Right atrium auricular region (tissue), 2 donors: Measurements from ENCODE around the gene STARD10. TPM values are rescaled to one million over a fixed set of nuclear protein-coding genes. Genes with fewer than 3 reads are reported as not detected.
A peak's percentile ranks its signal among the peaks of the same experiment; 100 is the strongest.

Source experiments
- DNase-seq: peaks from one replicate; pipeline ENCODE4 v3.0.0-alpha.2; 2019; ENCODE audit warnings: low spot score
- H3K27ac ChIP-seq, 2 donors: fragments of 200-600 bp; sonication (generic); 1 replicate in 1 of 2; 2 replicates in 1 of 2; pipeline ENCODE4 v1.5.1; 2016 to 2019
- H3K27me3 ChIP-seq, 2 donors: fragments of 200-600 bp; sonication (generic); one replicate each; pipeline versions ENCODE4 v1.5.1 to v1.6.0; 2017 to 2019
- H3K36me3 ChIP-seq: fragments of 200-600 bp; sonication (generic); one replicate; pipeline ENCODE4 v1.5.1; 2016
- H3K4me1 ChIP-seq, 2 donors: fragments of 200-600 bp; sonication (generic); one replicate each; pipeline versions ENCODE4 v1.5.1 to v1.6.0; 2017 to 2019
- H3K4me3 ChIP-seq, 2 donors: fragments of 200-600 bp; sonication (generic); 1 replicate in 1 of 2; 2 replicates in 1 of 2; pipeline ENCODE4 v1.5.1; 2017 to 2019; ENCODE audit warnings: mild to moderate bottlenecking in 1 of 2, moderate library complexity in 1 of 2
- H3K9me3 ChIP-seq, 2 donors: fragments of 200-600 bp; sonication (generic); one replicate each; pipeline ENCODE4 v1.5.1; 2019
- total RNA-seq, 2 donors: library from RNA; depleted of rRNA; stranded (reverse); fragments of >200 nt; gene quantifications; one replicate each; pipeline ENCODE4 v1.1.0, GENCODE V29; 2016
- TF ChIP-seq, protein P1 (sequence below), 2 donors: fragments of 200-600 bp; sonication (generic); IDR thresholded peaks; one replicate each; pipeline ENCODE4 v1.5.1; 2019; ENCODE audit warnings: antibody characterized with exemption in 2 of 2

The STARD10 gene
- total RNA-seq, 2 donors from 2014 or later, result 77.0 to 112 TPM

DNA sequence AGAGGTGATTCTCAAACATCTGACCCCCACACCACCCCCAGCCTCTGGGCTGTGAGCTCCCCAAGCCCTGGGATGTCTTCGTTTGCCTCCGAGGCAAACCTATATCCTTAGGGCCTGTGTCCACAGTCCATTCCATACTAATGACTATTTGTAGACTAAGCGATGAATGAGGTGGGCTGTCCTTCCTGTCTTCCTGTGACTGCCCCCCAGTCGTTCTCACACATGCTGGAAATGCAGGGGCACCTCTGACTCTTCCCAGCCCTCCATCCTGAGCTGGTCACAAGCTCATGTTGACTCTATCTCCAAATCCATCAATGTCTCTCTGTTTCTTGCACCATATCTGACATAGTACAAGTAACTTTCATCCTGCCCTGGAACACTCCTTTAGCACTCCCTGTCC lies 25.1 kb upstream of the STARD10 start:
- Histone ChIP-seq H3K27ac (no peak overlapping the region), H3K4me3 (no peak overlapping the region), H3K36me3 (peaks cover 21% of the 10 kb centered on the region), H3K9me3 (no peaks in the 10 kb centered on the region), H3K27me3 (no peaks in the 10 kb centered on the region), H3K4me1 (peaks cover 0 to 40% of the 10 kb centered on the region in 2 donors)
- DNase-seq, result no peak
- TF ChIP-seq, protein P1, sequence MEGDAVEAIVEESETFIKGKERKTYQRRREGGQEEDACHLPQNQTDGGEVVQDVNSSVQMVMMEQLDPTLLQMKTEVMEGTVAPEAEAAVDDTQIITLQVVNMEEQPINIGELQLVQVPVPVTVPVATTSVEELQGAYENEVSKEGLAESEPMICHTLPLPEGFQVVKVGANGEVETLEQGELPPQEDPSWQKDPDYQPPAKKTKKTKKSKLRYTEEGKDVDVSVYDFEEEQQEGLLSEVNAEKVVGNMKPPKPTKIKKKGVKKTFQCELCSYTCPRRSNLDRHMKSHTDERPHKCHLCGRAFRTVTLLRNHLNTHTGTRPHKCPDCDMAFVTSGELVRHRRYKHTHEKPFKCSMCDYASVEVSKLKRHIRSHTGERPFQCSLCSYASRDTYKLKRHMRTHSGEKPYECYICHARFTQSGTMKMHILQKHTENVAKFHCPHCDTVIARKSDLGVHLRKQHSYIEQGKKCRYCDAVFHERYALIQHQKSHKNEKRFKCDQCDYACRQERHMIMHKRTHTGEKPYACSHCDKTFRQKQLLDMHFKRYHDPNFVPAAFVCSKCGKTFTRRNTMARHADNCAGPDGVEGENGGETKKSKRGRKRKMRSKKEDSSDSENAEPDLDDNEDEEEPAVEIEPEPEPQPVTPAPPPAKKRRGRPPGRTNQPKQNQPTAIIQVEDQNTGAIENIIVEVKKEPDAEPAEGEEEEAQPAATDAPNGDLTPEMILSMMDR (IDR thresholded peaks at IDR 0.05), result no peak

DNA sequence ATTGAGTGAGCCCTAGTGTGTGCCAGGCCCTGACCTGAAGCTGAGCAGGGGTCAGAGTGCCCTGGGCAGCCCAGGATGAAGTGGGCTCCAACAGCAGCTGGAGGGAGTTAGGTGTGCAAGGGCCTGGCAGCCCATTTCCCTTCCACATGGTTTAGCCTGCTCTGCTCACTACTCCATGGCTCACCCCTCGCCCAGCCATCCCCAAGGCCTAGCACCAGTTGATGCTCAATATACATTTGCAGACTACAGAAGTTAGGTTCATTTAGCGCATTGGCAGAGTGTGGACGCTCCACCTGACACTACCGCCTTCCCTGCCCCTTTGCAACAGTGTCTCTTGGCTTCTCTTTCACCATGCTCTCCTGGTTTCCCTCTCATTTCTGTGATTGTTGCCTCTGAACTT lies 24.1 kb upstream of the STARD10 start:
- no peak for DNase-seq
- Histone ChIP-seq H3K27ac (no peak overlapping the region), H3K4me3 (no peak overlapping the region), H3K4me1 (peaks cover 0 to 48% of the 10 kb centered on the region in 2 donors), H3K9me3 (no peaks in the 10 kb centered on the region), H3K27me3 (no peaks in the 10 kb centered on the region), H3K36me3 (peaks cover 21% of the 10 kb centered on the region)
- TF ChIP-seq, protein P1 (IDR thresholded peaks at IDR 0.05), result no peak

DNA sequence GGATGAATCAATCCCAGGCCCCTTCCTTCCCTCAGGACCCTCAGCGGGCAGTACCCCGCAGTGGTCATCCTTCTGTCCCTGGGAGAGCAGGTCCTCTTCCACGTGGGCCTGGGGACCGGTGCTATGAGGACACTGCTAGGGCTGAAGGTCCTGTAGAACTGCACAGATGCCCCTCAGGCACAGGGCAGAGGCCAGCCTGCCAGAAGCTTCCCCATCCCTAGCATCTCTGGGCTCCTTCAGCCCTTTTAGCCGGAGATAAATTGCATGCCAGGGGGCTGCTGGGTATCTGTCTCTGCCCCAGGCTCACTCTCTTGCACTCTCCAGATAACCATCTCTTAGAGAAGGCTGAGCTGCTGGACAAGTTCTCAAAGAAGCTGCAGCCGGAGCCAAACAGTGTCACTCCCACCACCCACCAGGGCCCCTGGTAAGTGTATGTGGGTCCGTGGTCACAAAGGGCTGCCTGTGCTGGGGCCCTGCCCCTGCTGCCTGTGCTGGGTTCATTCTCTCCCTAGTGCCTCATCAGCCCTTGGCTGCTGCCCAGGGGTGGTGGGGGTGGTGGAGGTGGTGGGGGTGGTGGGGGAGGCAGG lies 22.6 kb upstream of the STARD10 start:
- Histone ChIP-seq H3K27me3 (no peaks in the 10 kb centered on the region), H3K4me1 (peaks cover 0 to 47% of the 10 kb centered on the region in 2 donors), H3K9me3 (no peaks in the 10 kb centered on the region), H3K27ac (no peak overlapping the region), H3K4me3 (no peak overlapping the region), H3K36me3 (peaks cover 21% of the 10 kb centered on the region)
- TF ChIP-seq, protein P1 (IDR thresholded peaks at IDR 0.05), result no peak
- DNase-seq, result no peak

DNA sequence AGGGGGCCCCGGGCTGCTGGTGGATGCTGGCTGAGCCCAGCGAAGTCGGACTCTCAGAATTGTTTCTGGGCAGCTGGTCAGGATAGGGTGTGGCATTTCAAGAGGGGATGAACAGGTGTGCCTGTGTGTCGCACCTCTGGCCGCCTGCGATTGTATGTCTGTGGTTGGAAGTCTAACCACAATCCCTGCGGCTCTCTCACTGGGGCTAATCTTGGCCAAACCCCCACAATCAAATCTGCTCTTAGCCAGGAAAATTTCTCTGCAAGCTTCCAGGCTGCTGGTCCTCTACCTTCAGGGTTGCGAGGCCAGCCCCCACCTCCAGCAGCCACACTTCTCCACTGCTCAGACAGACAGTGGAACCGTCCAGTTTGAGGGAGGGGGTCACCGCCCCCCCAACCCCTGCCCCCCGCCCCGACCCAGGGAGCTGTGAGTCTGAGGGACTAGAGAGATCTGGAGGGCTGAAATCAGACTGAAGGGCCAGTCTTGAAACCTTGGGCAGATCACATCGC lies 21.3 kb upstream of the STARD10 start:
- peaks cover 21% of the 10 kb centered on the region for H3K36me3 ChIP-seq
- H3K27me3 ChIP-seq, result no peaks in the 10 kb centered on the region
- H3K4me1 ChIP-seq, result peaks cover 0 to 40% of the 10 kb centered on the region in 2 donors
- H3K9me3 ChIP-seq, result no peaks in the 10 kb centered on the region
- TF ChIP-seq, protein P1 (IDR thresholded peaks at IDR 0.05), result no peak
- peak overlapping the region; percentile 72 to 96 for H3K4me3 ChIP-seq
- peak overlapping the region; percentile 95 to 96 for H3K27ac ChIP-seq
- no peak for DNase-seq

DNA sequence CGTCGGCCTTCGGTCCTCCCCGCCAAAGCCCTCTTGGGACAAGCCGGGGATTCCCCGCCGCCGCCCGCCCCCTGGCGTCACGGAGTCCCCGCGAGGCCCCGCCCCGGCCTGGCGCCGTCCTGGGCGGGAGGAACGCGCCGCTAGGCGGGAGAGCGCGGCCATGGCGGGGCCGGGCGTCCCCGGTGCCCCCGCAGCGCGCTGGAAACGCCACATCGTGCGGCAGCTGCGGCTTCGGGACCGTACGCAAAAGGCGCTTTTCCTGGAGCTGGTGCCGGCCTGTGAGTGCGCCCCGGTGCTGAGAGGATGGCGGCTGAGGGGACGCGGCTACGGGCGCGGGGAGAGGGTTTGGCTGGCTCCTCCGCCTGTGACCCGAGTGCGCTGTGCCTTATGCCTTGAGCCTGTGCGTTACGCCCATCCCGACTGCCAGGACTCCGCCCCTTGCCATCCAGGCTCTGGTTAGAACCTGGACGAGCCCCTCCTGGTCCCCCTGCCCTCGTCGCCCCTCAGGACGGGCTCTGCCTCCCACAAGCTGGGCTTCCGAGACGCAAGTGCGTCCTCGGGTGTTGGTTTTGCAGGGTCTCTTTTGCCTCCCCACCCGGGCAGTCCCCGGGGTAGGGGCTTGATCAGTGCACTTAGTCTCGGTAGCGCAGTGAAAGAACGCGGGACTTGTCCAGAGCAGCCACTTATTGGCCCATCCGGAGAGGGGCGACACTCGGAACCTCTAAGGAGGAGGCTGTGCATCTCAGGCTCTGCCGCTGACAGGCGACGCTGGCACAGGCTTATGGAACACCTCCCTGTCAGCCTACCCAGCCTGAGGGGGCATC lies 20.7 kb upstream of the STARD10 start, which contains the start of gene ATG16L2:
TSS of gene ATG16L2 (plus strand) at position 126 of the 824 bp plus-strand sequence. CDS start at position 161, 35 bp downstream.
- Histone ChIP-seq H3K27me3 (no peaks in the 10 kb centered on the region), H3K9me3 (no peaks in the 10 kb centered on the region), H3K4me1 (peaks cover 0 to 40% of the 10 kb centered on the region in 2 donors), H3K36me3 (peaks cover 21% of the 10 kb centered on the region), H3K27ac (peak within 1 kb of the TSS; percentile 95 to 96), H3K4me3 (peak within 1 kb of the TSS; percentile 72 to 96)
- peak; percentile 84 for DNase-seq
- TF ChIP-seq, protein P1 (IDR thresholded peaks at IDR 0.05), result peak in 1 of 2 donors; percentile 64
